ENCODE data around the gene PTCD1. TPM values are rescaled to one million over a fixed set of nuclear protein-coding genes. Genes with fewer than 3 reads are reported as not detected.

The PTCD1 gene
- total RNA-seq, 1 experiment from 2014 or later = 15.0 TPM

DNA sequence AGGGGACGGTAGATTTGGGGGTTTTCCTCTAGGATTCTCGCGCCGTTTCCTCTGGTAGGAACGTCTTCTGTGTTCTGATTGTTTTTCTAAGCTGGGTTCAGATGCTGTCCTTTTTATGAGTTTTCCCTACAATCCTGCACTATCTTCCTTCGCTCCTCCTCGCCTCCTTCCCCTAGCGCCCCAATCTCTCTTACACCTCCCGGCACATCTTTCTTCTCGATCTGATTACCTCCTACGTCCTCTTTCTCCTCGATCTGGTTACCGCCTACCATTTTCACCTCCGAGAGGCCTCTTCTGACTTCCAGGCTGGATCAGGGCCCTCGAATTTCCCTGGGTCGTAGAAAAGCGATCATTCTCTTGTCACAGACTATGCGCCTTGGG lies 29.4 kb downstream of the PTCD1 start:
- DNase-seq (ENCODE audit: low read depth) = no peak

- DNase-seq (ENCODE audit: low read depth) = peak; percentile 95
Observed at GRCh38 chr7:99408379-99409191, 30.0 kb downstream of the PTCD1 start, which contains the start of the genes BUD31 and PDAP1. Gene BUD31, plus strand, starts transcription at chr7:99408969. Its CDS starts 2,124 bp downstream, at chr7:99411093. Gene PDAP1, minus strand, starts transcription at chr7:99408597. Its CDS starts 49 bp downstream, at chr7:99408548.

DNA sequence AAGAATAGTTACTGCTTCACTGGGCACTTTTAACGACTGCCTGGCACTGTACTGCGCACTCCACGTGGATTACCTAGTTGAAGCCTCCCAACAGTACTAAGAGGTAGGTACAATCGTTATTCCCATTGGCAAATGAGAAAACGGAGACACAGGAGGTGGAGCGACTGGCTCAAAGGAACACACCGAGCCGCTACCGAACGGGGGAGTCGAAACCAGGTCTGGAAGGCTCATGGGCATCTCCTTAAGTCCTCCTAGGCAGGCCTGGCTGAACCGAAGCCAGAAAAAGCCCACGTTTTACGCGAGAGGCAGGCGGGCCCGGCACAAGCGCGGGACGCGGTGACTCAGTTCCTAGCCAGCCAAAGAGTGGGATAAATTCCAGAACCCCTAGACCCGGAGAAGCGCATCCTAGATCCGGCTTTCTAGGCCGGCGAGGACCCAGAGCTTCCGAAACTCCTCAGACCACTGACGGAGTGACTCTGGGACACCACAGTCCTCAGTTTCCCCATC lies 30.7 kb downstream of the PTCD1 start:
- peak; percentile 70 for DNase-seq (ENCODE audit: low read depth)

GRCh38 chr7:99406557-99406956 lies 32.0 kb downstream of the PTCD1 start:
- no peak for DNase-seq (ENCODE audit: low read depth)

DNA sequence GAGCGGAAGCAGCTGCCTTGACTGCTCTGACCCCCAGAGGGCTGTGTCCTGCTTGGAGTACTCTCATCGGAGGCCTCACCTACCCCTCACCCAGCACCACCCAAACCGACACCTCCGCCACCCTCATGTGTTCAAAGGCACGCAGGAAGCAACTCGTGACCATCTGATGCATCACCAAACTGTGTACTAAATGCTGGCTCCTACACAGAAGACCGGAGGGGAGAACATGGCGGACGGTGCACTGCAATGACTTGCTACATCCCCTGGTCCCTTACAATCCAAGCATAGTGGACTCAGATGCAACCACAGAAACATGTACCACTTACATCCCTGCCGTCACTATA lies 33.6 kb downstream of the PTCD1 start:
- DNase-seq (ENCODE audit: low read depth) = no peak

DNA sequence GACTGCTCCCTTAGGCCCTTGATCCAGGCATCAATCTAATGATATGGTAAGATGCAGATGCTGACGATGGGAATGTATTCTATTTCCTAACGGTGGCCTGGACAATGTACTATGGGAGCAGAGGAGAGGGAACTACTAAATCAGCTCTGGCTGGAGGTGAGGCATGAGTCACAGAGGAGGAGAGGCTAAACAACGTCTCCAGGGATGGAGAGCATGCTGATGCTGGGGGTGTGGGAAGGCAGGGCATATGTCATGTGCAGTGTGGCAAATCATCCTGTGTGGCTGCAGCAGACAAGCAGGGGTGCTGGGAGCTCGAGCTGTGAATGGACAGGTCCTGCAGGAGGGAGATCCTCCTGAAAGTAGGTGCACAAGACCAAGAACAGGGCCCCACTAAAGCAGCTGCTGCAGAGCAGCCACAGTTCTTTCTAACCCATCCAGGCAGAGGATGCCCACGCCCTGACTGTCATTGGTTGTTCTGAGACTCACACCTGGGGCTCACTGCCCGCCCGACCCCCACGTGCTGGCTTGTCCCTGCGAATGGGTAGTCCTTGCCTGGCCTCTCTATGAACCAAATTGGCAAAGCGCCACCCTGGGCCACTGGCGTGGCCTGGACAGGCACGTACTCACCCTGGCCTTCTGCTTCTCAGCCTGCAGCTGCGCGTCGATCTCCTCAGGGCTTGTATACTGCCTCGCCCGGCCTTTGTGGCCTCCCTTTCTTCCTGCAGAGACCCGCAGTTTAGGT lies 34.2 kb downstream of the PTCD1 start:
- DNase-seq (ENCODE audit: low read depth) = peak; percentile 70

GRCh38 chr7:99403764-99404163 lies 34.8 kb downstream of the PTCD1 start:
- DNase-seq (ENCODE audit: low read depth) = no peak

- DNase-seq (ENCODE audit: low read depth) = no peak
Observed at GRCh38 chr7:99402854-99403253, 35.7 kb downstream of the PTCD1 start.

DNA sequence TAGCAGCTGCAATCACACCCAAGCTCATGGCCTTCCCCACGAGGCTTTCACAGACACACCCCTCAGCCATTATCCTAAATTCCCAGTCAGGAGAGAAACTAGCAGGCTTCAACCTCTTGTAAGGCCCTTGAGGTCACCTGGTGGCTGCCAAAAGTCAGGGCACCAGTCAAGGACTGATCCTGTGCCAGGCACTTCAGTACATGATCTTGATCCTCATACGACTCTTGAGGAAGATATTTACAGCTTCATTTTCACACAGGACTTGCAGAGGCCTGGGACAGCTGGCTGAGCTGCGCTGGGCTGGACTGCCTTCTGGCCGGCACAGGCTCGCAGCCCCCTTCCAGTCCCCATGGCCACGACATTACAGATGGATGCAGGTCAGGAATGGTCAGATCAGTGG lies 39.0 kb downstream of the PTCD1 start:
- no peak for DNase-seq (ENCODE audit: low read depth)

DNA sequence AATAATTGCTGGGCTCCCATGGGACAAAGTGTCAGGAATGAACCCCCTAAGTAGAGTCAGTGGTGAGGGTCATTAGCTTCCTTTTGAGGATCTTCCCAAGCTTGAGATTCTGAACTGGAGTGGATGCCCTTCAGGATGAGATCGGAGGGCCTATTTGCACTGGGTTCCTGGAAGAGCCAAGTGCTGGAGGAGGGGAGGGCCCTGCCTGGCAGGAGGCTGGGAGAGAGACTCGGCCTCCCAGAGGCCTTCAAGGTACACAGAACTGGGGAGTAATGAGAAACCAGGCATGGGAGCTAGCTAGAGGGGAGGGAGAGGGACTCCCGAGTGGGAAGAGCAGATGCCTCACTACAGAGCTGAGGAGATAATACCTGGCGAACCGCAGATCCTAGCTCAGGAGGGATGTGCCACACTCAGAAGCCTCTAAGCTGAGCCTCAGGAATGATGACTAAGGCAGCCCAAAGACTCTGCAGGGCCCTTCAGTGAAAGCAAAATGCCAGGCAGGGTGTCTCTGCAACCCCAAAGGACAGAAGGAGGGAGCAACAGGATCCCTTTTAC lies 39.6 kb downstream of the PTCD1 start:
- DNase-seq (ENCODE audit: low read depth) = no peak

DNA sequence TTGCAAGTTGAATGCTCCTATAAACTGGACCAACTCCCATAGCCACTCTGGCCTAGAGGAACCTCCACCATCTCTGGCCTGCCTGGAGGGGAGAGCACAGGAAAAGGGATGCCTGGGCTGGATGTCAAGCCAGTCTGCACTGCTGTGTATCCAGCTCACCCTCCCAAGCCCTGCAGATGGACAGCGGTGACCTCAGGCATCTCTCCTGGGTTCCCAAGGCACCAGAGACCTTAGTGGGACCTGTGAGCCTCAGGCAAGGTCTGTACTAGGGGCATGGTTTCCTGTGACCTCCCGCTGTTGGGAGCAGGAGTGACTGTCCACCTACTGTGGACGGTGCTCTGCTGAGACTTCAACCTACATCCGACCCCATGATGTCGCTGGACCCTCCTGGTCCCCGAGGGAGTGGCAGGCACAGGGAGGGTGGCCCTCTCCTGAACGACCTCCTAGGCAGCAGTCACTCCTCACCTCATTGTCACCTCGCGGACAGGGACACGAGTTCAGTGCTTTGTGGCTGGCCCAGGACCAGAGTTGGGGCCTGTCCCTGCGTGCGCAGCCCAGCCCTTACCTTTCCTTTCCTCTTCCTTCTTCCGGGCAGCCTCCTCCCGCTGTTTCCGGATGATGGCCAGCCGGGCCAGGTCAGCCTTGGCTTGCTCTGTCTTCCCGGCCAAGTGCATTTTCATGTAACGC lies 41.2 kb downstream of the PTCD1 start:
- DNase-seq (ENCODE audit: low read depth) = no peak

DNA sequence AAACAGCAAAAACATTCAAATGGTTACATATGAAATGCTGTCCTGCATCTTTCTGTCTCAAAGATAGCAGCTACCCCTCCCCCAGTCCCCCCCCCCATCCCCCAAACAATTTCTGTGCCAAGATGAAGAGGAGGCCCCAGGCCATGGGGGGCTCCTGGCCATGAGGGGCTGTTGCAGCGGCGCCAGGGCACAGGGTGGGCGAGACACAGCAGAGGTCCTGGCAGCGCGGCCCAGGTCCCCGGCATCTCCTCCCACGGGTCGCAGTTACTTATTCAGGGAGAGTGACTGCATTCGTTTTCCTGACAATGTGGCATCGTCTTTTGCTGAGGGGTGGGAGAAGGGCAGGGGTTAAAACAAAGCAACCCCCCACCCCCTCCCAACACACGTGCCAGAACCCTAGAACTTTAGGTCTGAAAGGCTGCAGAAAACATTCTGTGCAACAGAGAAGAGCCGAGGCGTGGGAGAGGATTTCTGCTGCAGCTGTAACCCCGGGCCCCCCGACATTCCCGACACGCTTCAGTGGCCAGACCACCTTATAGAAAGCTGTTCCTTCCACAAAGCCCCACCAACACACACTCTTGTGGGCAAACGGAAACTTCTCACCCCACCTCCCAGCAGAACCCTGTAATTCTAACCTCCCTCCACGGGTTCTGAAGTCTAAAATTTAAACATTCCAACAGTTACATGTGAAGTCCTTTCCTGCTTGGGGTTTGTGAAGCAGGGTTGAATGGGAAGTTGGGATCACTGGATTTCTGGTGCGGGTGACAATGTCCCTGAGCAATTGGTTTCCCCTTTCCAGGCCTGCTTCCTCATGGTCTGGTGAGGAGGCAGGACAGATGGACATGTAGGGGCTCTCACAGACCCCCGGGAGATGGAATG lies 41.9 kb downstream of the PTCD1 start:
- no peak for DNase-seq (ENCODE audit: low read depth)

GRCh38 chr7:99395616-99396327 lies 42.8 kb downstream of the PTCD1 start:
- DNase-seq (ENCODE audit: low read depth) = no peak

DNA sequence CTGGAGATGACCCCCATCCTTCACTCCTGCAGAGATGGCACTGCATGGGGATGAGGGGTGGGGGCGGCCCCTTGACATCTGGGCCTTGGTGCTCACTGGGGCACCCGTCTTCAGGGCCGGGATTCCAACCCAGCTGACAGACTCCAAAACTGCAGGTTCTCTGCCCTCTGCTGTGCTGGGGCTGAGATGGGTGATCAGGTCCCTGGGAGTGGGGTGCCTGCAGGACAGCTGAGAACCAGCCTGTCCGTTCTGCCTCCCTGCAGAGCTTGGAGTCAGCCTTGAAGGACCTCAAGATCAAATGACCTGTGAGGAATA lies 44.5 kb downstream of the PTCD1 start:
- DNase-seq (ENCODE audit: low read depth) = no peak

GRCh38 chr7:99393355-99394187 lies 45.0 kb downstream of the PTCD1 start:
- no peak for DNase-seq (ENCODE audit: low read depth)

- no peak for DNase-seq (ENCODE audit: low read depth)
Observed at GRCh38 chr7:99392659-99393354, 45.8 kb downstream of the PTCD1 start.

- no peak for DNase-seq (ENCODE audit: low read depth)
Observed at GRCh38 chr7:99392046-99392445, 46.6 kb downstream of the PTCD1 start.

DNA sequence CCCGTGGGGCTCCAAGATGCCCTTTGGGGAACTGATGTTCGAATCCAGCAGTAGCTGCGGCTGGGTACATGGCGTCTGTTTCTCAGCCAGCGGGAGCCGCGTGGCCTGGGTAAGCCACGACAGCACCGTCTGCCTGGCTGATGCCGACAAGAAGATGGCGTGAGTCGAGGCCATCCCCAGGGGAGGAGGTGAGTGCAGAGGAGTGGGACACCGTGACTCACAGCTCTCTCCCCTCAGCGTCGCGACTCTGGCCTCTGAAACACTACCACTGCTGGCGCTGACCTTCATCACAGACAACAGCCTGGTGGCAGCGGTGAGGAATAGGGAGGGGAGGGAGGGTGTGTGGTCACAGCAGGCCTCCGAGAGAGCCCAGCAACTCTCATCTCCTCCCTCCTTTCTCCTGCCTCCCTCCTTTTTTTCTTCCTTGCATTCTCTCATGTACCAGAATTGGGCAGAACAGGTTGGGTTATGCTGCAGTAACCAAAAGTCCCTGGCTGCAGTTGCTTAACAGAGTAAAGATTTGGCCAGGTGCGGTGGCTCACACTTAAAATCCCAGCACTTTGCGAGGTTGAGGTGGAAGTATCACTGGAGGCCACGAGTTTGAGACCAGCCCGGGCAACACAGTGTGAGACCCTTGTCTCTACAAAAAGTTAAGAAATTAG lies 47.5 kb downstream of the PTCD1 start:
- no peak for DNase-seq (ENCODE audit: low read depth)

Data from LHCN-M2 (cell line).